GM13976 (cell line): Measurements from ENCODE around the gene PRKCA.
"Not testable (repeated sequence)": the region's sequence is repeated elsewhere in the genome, so short reads cannot be mapped to it uniquely, and the experiment has no call there.

Source experiments
- DNase-seq: peaks from one replicate; pipeline ENCODE4 v3.0.0; 2012; ENCODE audit warnings: low spot score
- CTCF ChIP-seq: IDR thresholded peaks from 2 replicates; pipeline ENCODE4 v1.5.1; 2012; ENCODE audit warnings: borderline replicate concordance, mild to moderate bottlenecking; ENCODE audit not compliant: insufficient read depth; ENCODE audit errors: extremely low read depth, missing control alignments, control extremely low read depth
- in situ Hi-C: fragments of 300-500 bp; cut with MboI; formaldehyde crosslinking; loops from one replicate; pipeline ENCODE4 v1.12.0; 2022; ENCODE audit warnings: low sequenced_read_pairs, mixed read lengths, inconsistent platforms; ENCODE audit not compliant: unreplicated experiment

PRKCA gene

DNA sequence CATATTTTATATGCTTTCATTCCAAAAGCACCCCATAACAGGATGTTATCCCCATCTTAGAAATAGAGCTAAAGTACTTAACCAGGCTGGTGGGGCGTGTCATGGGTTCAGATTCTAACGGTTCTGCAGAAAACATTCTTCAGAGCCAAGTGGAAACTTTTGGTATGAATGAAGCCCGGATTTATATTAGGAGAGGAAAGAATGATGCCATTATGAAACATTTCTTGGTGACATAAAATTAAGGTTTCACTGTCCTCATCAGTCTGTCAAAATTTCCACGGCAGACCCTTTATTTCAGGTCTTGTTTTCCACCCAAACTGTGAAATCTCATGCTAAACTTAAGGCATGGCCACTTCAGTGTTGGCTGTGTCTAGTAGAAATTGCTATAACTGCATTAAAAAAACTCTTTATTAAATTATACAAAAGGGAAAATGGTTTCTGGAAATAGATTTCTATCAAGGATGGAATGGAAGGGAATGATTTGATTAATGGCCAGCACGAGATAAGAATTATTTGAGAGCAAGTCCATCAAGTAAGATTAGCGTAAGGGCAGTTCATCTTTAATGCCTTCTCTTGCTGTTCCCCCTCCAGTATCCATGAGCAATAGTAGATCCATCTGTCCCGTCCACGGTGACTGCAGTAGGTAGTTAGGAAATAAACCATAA, 11.7 kb downstream of the PRKCA start:
- in situ Hi-C loops, result no loop called here
- no peak for DNase-seq
- no peak for TF ChIP-seq CTCF

- no peak for TF ChIP-seq CTCF
- DNase-seq, result no peak
- in situ Hi-C loops, result no loop called here
Observed at GRCh38 chr17:66317629-66318028, 15.2 kb downstream of the PRKCA start.

GRCh38 chr17:66319226-66319625, 16.8 kb downstream of the PRKCA start:
- in situ Hi-C loops, result no loop called here
- DNase-seq, result no peak
- TF ChIP-seq CTCF, result no peak

GRCh38 chr17:66322764-66323163, 20.4 kb downstream of the PRKCA start:
- in situ Hi-C loops, result no loop called here
- no peak for DNase-seq
- no peak for TF ChIP-seq CTCF

DNA sequence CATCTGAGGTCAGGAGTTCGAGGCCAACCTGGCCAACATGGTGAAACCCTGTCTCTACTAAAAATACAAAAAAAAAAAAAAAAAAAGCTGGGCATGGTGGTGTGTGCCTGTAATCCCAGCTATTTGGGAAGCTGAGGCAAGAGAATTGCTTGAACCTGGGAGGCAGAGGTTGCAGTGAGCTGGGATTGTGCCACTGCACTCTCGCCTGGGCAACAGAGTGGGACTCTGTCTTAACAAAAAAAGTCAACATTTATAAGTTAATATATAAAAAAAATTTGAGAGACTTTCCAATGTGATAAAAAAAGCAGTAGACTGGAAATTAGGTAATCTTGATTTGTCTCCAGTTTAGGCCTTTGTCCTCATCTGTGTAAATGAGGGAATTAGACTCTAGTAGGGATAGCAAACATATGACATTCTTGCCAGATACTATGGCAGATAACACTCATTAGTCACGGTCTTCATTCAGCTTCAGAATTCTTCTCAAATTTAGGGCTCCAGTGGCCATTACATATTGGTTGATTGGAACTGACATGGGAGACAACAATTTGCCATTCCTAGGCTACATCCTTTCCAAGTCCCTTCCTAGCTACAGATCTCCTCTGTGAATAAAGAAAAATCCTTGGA, 22.1 kb downstream of the PRKCA start:
- DNase-seq, in situ Hi-C loops: not testable (repeated sequence)

DNA sequence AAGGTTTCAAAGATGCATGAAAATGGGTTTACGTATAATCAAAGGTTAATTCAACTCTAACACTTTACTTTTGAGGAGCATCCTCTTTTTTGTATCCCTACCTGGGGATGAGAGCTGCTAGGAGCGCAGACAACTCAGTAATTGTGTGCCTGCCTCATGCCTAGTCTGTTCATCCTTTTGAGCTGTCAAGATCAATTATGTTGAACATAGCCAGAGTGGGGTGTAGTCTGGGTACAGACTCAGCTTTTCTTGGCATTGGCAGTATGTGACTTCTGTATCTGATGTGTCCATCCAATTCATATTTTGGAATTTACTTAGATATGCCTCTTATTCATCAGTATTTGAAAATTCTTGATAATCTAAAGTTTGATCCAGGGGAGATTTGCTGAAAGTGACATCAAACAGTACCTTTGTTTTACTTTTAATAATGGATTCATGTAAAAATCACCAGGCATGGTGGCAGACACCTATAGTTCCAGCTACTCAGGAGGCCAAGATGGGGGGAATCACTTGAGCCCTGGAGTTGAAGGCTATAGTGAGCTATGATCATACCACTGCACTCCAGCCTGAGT, 24.1 kb downstream of the PRKCA start:
- no peak for DNase-seq
- TF ChIP-seq CTCF, result no peak
- in situ Hi-C loops, result no loop called here

DNA sequence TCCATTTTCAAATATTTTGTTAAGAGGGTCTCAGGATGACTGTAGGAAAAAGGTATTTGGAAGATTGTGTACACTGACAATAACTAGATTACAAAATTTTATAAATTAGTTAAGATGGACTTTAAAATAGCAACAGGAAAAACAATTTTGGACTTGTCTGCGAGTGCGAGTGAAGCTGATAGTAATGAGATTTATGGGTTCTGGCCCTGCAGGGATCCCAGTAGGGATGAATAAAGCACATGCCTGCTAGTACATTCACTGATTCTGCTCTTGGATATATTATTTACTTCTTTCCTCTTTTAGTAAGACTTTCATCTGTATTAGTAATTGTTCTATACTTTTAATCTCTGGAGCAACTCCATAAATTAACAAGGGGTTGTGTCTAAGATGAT, 28.2 kb downstream of the PRKCA start:
- DNase-seq, result no peak
- TF ChIP-seq CTCF, result no peak
- in situ Hi-C loops, result no loop called here
